GM12891 (cell line): ENCODE measurements around the gene FHDC1.

Experiments
- PAX5 ChIP-seq: IDR thresholded peaks from 2 replicates; pipeline ENCODE4 v1.6.1; 2011; ENCODE audit warnings: low read length, moderate library complexity, mild to moderate bottlenecking; ENCODE audit not compliant: insufficient read depth, severe bottlenecking
- POLR2A ChIP-seq: IDR thresholded peaks from 2 replicates; pipeline ENCODE4 v1.6.1; 2011; ENCODE audit warnings: low read depth, low read length, control low read depth
- POLR2AphosphoS5 ChIP-seq: IDR thresholded peaks from 2 replicates; pipeline ENCODE4 v1.6.1; 2011; ENCODE audit warnings: low read depth, low read length, control low read depth
- POU2F2 ChIP-seq: IDR thresholded peaks from 2 replicates; pipeline ENCODE4 v1.6.1; 2011; ENCODE audit warnings: low read depth, mild to moderate bottlenecking, control low read depth, low read length, moderate library complexity
- SPI1 ChIP-seq: IDR thresholded peaks from 2 replicates; pipeline ENCODE4 v1.6.1; 2011; ENCODE audit warnings: low read depth, low read length, control low read depth
- TAF1 ChIP-seq: IDR thresholded peaks from 2 replicates; pipeline ENCODE4 v1.6.1; 2011; ENCODE audit warnings: low read depth, low read length, control low read depth

DNA sequence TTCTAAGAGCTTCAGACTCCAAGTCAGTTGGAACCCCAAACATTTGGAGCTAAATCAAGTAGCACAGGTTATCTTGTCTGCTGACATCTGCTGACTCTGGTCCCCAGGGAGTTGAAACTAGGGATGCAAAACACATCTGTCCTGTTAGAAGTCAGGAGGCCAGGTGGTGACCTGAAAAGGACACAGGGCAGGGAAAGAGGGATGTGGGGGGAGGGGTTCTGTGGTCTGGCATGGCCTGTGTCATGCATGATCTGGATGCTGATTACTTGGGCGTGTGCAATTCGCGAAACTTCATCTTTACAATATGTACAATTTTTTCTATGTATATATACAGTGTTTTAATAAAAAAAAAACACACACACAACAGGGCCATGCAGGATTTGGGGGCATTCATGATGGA lies 55.3 kb downstream of the FHDC1 start:
- TF ChIP-seq POLR2A (no peak), POU2F2 (no peak), POLR2AphosphoS5 (no peak), PAX5 (no peak), TAF1 (no peak), SPI1 (no peak)
